ENCODE measurements around the gene DYNLT4. TPM values are rescaled to one million over a fixed set of nuclear protein-coding genes. Genes with fewer than 3 reads are reported as not detected.

DYNLT4 gene
- total and polyA plus RNA-seq, 4 donors: 0.29 to 0.50 TPM; not detected in 2

DNA sequence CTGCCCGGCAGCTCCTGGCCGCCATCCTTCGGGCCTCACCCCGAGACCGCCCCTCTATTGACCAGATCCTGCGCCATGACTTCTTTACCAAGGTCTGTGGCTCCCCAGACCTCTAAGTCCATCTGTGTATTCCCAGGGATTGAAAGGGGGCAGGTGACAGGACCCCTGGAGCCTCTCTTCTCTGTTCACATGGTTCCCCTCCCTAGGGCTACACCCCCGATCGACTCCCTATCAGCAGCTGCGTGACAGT is 4.2 kb downstream of the DYNLT4 start:
- 96% methylated on average over 9 of the region's 9 CpGs for WGBS
- Histone ChIP-seq H3K9me3 (ENCODE audit: control insufficient read depth in 4 of 4, low read length in 3 of 4) (no peaks in the 10 kb centered on the region), H3K36me3 (ENCODE audit: control insufficient read depth in 4 of 4, insufficient read depth in 3 of 4, low read depth in 1 of 4, low read length in 3 of 4) (peaks cover 0 to 8% (median 8%) of the 10 kb centered on the region in 4 donors), H3K27me3 (ENCODE audit: control insufficient read depth in 4 of 4, insufficient read depth in 4 of 4, low read length in 3 of 4) (no peaks in the 10 kb centered on the region), H3K4me3 (ENCODE audit: low read depth in 1 of 3, low read length in 3 of 3) (no peak overlapping the region), H3K4me1 (ENCODE audit: control insufficient read depth in 4 of 4, insufficient read depth in 4 of 4, low read length in 3 of 4) (peaks cover 14 to 30% (median 24%) of the 10 kb centered on the region in 4 donors), H3K27ac (ENCODE audit: low read depth in 1 of 2, low read length in 2 of 2) (no peak overlapping the region), H3K9ac (ENCODE audit: low read depth in 1 of 2, low read length in 2 of 2) (no peak overlapping the region)
- TF ChIP-seq JUND (IDR thresholded peaks at IDR 0.05) (no peak), YY1 (IDR thresholded peaks at IDR 0.05) (no peak), EGR1 (IDR thresholded peaks at IDR 0.05; ENCODE audit: low read depth in 2 of 2) (no peak), FOXA2 (IDR thresholded peaks at IDR 0.05) (no peak)
- DNase-seq (ENCODE audit: low spot score): no peak

DNA sequence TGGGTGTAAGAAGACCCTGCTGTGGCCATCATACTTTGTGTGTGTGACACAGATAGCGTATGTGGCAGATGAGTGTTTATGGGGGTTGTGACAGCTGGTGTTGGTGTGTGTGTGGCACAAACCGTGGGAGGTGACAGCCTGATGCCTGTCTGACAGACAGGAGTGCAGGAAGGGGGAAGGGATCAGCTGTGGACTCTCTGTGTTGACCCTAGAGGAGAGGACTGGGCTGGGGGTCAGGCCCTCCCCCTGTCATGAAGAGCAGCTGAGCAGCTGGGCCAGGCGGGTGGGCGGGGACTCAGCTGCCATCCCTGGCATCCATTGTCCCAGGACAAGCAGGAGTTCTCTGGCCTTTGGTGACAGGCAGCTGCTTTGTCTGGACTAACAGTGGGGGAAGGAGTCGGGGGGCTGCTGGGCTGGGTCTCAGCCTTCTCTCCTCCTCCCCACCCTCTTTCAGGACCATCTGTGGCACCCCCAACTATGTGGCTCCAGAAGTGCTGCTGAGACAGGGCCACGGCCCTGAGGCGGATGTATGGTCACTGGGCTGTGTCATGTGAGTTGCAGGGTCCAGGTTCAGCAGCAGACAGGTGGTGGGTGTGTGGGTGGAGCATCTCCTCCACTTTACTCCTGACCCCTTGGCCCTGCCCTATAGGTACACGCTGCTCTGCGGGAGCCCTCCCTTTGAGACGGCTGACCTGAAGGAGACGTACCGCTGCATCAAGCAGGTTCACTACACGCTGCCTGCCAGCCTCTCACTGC is 4.7 kb downstream of the DYNLT4 start:
- 91% methylated on average over 13 of the region's 13 CpGs for WGBS
- no peak overlapping the region for H3K27ac ChIP-seq (ENCODE audit: low read depth in 1 of 2, low read length in 2 of 2)
- no peak for TF ChIP-seq RXRA (IDR thresholded peaks at IDR 0.05)
- TF ChIP-seq NR2F2 (IDR thresholded peaks at IDR 0.05): no peak
- TF ChIP-seq, protein P1, sequence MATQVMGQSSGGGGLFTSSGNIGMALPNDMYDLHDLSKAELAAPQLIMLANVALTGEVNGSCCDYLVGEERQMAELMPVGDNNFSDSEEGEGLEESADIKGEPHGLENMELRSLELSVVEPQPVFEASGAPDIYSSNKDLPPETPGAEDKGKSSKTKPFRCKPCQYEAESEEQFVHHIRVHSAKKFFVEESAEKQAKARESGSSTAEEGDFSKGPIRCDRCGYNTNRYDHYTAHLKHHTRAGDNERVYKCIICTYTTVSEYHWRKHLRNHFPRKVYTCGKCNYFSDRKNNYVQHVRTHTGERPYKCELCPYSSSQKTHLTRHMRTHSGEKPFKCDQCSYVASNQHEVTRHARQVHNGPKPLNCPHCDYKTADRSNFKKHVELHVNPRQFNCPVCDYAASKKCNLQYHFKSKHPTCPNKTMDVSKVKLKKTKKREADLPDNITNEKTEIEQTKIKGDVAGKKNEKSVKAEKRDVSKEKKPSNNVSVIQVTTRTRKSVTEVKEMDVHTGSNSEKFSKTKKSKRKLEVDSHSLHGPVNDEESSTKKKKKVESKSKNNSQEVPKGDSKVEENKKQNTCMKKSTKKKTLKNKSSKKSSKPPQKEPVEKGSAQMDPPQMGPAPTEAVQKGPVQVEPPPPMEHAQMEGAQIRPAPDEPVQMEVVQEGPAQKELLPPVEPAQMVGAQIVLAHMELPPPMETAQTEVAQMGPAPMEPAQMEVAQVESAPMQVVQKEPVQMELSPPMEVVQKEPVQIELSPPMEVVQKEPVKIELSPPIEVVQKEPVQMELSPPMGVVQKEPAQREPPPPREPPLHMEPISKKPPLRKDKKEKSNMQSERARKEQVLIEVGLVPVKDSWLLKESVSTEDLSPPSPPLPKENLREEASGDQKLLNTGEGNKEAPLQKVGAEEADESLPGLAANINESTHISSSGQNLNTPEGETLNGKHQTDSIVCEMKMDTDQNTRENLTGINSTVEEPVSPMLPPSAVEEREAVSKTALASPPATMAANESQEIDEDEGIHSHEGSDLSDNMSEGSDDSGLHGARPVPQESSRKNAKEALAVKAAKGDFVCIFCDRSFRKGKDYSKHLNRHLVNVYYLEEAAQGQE (IDR thresholded peaks at IDR 0.05): no peak
- TF ChIP-seq JUND (IDR thresholded peaks at IDR 0.05): no peak
- TF ChIP-seq, protein P2, sequence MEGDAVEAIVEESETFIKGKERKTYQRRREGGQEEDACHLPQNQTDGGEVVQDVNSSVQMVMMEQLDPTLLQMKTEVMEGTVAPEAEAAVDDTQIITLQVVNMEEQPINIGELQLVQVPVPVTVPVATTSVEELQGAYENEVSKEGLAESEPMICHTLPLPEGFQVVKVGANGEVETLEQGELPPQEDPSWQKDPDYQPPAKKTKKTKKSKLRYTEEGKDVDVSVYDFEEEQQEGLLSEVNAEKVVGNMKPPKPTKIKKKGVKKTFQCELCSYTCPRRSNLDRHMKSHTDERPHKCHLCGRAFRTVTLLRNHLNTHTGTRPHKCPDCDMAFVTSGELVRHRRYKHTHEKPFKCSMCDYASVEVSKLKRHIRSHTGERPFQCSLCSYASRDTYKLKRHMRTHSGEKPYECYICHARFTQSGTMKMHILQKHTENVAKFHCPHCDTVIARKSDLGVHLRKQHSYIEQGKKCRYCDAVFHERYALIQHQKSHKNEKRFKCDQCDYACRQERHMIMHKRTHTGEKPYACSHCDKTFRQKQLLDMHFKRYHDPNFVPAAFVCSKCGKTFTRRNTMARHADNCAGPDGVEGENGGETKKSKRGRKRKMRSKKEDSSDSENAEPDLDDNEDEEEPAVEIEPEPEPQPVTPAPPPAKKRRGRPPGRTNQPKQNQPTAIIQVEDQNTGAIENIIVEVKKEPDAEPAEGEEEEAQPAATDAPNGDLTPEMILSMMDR (IDR thresholded peaks at IDR 0.05; ENCODE audit: low read depth, low read length, missing input control): no peak
- TF ChIP-seq SP1 (IDR thresholded peaks at IDR 0.05): no peak
- TF ChIP-seq RAD21 (IDR thresholded peaks at IDR 0.05): no peak
- no peak for TF ChIP-seq EGR1 (IDR thresholded peaks at IDR 0.05; ENCODE audit: low read depth in 2 of 2)
- no peak overlapping the region for H3K9ac ChIP-seq (ENCODE audit: low read depth in 1 of 2, low read length in 2 of 2)
- H3K27me3 ChIP-seq (ENCODE audit: control insufficient read depth in 4 of 4, insufficient read depth in 4 of 4, low read length in 3 of 4): no peaks in the 10 kb centered on the region
- H3K36me3 ChIP-seq (ENCODE audit: control insufficient read depth in 4 of 4, insufficient read depth in 3 of 4, low read depth in 1 of 4, low read length in 3 of 4): peaks cover 0 to 8% (median 8%) of the 10 kb centered on the region in 4 donors
- H3K4me1 ChIP-seq (ENCODE audit: control insufficient read depth in 4 of 4, insufficient read depth in 4 of 4, low read length in 3 of 4): peaks cover 11 to 25% (median 19%) of the 10 kb centered on the region in 4 donors
- no peak for DNase-seq (ENCODE audit: low spot score)
- H3K9me3 ChIP-seq (ENCODE audit: control insufficient read depth in 4 of 4, low read length in 3 of 4): no peaks in the 10 kb centered on the region
- peak overlapping the region in 1 of 3 donors; percentile 14 for H3K4me3 ChIP-seq (ENCODE audit: low read depth in 1 of 3, low read length in 3 of 3)

DNA sequence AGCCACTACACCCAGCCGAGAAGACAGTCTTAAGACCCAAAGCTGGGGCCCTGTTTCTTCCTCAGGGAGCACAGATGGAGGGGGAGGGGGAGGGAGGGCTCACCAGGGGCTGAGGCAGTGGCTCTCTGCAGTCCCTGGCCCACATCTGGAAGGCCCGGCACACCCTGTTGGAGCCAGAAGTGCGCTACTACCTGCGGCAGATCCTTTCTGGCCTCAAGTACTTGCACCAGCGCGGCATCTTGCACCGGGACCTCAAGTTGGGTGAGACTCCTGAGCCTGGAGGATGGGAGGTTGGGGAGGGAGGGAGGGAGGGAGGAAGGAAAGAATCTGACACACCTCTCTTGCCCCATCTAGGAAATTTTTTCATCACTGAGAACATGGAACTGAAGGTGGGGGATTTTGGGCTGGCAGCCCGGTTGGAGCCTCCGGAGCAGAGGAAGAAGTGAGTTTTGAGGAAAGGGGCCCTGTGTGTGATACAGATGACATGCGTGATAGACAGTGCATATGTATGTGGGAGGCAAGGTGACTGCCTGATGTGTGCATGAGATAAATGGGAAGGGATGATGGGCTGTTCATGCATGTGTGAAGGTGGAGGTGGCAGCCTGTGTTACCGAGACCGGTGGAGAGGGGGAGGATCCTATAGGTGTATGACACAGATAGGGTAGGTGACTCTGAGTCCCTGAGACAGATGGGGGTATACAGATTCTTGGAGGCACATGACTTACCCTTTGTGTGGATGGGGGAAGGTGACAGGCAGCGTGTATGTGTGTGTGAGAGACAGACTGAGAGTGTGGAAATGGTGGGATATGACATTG is 5.5 kb downstream of the DYNLT4 start:
- Histone ChIP-seq H3K27ac (ENCODE audit: low read depth in 1 of 2, low read length in 2 of 2) (no peak overlapping the region), H3K9me3 (ENCODE audit: control insufficient read depth in 4 of 4, low read length in 3 of 4) (no peaks in the 10 kb centered on the region), H3K36me3 (ENCODE audit: control insufficient read depth in 4 of 4, insufficient read depth in 3 of 4, low read depth in 1 of 4, low read length in 3 of 4) (peaks cover 0 to 8% (median 8%) of the 10 kb centered on the region in 4 donors), H3K27me3 (ENCODE audit: control insufficient read depth in 4 of 4, insufficient read depth in 4 of 4, low read length in 3 of 4) (no peaks in the 10 kb centered on the region), H3K4me3 (ENCODE audit: low read depth in 1 of 3, low read length in 3 of 3) (peak overlapping the region; percentile 12 to 29 (median 14)), H3K4me1 (ENCODE audit: control insufficient read depth in 4 of 4, insufficient read depth in 4 of 4, low read length in 3 of 4) (peaks cover 8 to 18% (median 14%) of the 10 kb centered on the region in 4 donors), H3K9ac (ENCODE audit: low read depth in 1 of 2, low read length in 2 of 2) (no peak overlapping the region)
- WGBS: 83% methylated on average over 13 of the region's 13 CpGs
- no peak for DNase-seq (ENCODE audit: low spot score)
- TF ChIP-seq, protein P3, sequence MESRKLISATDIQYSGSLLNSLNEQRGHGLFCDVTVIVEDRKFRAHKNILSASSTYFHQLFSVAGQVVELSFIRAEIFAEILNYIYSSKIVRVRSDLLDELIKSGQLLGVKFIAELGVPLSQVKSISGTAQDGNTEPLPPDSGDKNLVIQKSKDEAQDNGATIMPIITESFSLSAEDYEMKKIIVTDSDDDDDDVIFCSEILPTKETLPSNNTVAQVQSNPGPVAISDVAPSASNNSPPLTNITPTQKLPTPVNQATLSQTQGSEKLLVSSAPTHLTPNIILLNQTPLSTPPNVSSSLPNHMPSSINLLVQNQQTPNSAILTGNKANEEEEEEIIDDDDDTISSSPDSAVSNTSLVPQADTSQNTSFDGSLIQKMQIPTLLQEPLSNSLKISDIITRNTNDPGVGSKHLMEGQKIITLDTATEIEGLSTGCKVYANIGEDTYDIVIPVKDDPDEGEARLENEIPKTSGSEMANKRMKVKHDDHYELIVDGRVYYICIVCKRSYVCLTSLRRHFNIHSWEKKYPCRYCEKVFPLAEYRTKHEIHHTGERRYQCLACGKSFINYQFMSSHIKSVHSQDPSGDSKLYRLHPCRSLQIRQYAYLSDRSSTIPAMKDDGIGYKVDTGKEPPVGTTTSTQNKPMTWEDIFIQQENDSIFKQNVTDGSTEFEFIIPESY (IDR thresholded peaks at IDR 0.05): no peak
- TF ChIP-seq, protein P2 (IDR thresholded peaks at IDR 0.05; ENCODE audit: low read depth, low read length, missing input control): no peak
- TF ChIP-seq FOXA2 (IDR thresholded peaks at IDR 0.05) (no peak), TAF1 (conservative IDR thresholded peaks at IDR 0.05) (no peak), RXRA (IDR thresholded peaks at IDR 0.05) (no peak), RAD21 (IDR thresholded peaks at IDR 0.05) (no peak), HNF4A (conservative IDR thresholded peaks at IDR 0.05) (no peak), YY1 (IDR thresholded peaks at IDR 0.05) (no peak)
